MCF 10A (cell line): Measurements from ENCODE around the gene RAPGEF1. TPM values are rescaled to one million over a fixed set of nuclear protein-coding genes. Genes with fewer than 3 reads are reported as not detected.
A peak's percentile ranks its signal among the peaks of the same experiment; 100 is the strongest.

Source experiments
- BruUV-seq: library from RNA; stranded (reverse); fragments of 400-500 nt; replicated peaks from 2 replicates; lab custom pipeline; 2021; lab: Mats Ljungman, UMichigan
- CTCF ChIA-PET: fragments of 300-600 bp; sonication (Branson Sonifier 250); formaldehyde crosslinking; extraction: SDS; loops from one replicate; lab custom pipeline; 2021; ENCODE audit warnings: antibody characterized with exemption, inconsistent platforms; lab: Yijun Ruan, JAX
- POLR2A ChIA-PET: fragments of 300-600, 350-650 bp; sonication (Branson Sonifier 250); formaldehyde crosslinking; extraction: SDS; loops from one replicate; lab custom pipeline; 2020; ENCODE audit warnings: antibody characterized with exemption, inconsistent platforms; lab: Yijun Ruan, JAX
- DNase-seq: peaks from one replicate; pipeline ENCODE4 v3.0.0-alpha.2; 2018; ENCODE audit not compliant: unreplicated experiment
- H3K27ac Mint-ChIP-seq: one replicate; pipeline ENCODE4 v1.8.0; 2022; ENCODE audit warnings: mild to moderate bottlenecking, low read depth, mixed read lengths; ENCODE audit not compliant: unreplicated experiment
- H3K27me3 Mint-ChIP-seq: one replicate; pipeline ENCODE4 v1.8.0; 2022; ENCODE audit warnings: mixed read lengths; ENCODE audit not compliant: insufficient read depth, unreplicated experiment
- H3K36me3 Mint-ChIP-seq: one replicate; pipeline ENCODE4 v1.8.0; 2022; ENCODE audit warnings: mild to moderate bottlenecking, moderate library complexity, mixed read lengths; ENCODE audit not compliant: insufficient read depth, unreplicated experiment
- H3K4me1 Mint-ChIP-seq: one replicate; pipeline ENCODE4 v1.8.0; 2022; ENCODE audit warnings: mixed read lengths; ENCODE audit not compliant: insufficient read depth, unreplicated experiment
- H3K4me3 Mint-ChIP-seq: one replicate; pipeline ENCODE4 v1.8.0; 2022; ENCODE audit warnings: mild to moderate bottlenecking, moderate library complexity, mixed read lengths; ENCODE audit not compliant: unreplicated experiment
- H3K9me3 Mint-ChIP-seq: one replicate; pipeline ENCODE4 v1.8.0; 2022; ENCODE audit warnings: mixed read lengths; ENCODE audit not compliant: unreplicated experiment
- CTCF ChIP-seq: fragments of 200-600 bp; IDR thresholded peaks from one replicate; pipeline ENCODE4 v1.8.0; 2022; ENCODE audit warnings: antibody characterized with exemption, mild to moderate bottlenecking; ENCODE audit not compliant: unreplicated experiment
- intact Hi-C: fragments of 100-400 bp; cut with micrococcal nuclease; formaldehyde crosslinking; loops from 2 replicates; pipeline ENCODE4 v1.14.1; 2022
- total RNA-seq: library from RNA; stranded (reverse); gene quantifications from 2 replicates; pipeline ENCODE4 v1.2.3, GENCODE V29; 2022

The RAPGEF1 gene
- total RNA-seq, 1 experiment from 2014 or later, result 55.4 TPM

- CTCF ChIA-PET, result interaction anchor here (0.5 to 14.3 kb wide), 27 partner anchors 8 to 411 kb away, joined by 3 to 151 read pairs (median 5); no protein-coding TSS in a partner anchor
- intact Hi-C loops, result loop anchor here (1.0 to 10.0 kb wide), 2 partner anchors 150 to 236 kb away; partner anchors contain the start of gene POMT1
- BruUV-seq, result no TSS peak
These were observed 1.0 kb upstream of the RAPGEF1 start for GRCh38 chr9:131740898-131741297.

GRCh38 chr9:131739133-131739958 is 530 bp downstream of the RAPGEF1 start:
- Mint-ChIP-seq H3K27ac (peak overlapping the region; percentile 82), H3K36me3 (peaks cover 4% of the 10 kb centered on the region), H3K4me3 (peak overlapping the region; percentile 85), H3K4me1 (peaks cover 24% of the 10 kb centered on the region), H3K27me3 (no peaks in the 10 kb centered on the region), H3K9me3 (no peaks in the 10 kb centered on the region)
- ChIA-PET CTCF (interaction anchor here (0.6 to 14.3 kb wide), 31 partner anchors 10 to 596 kb away, joined by 3 to 151 read pairs (median 4); no protein-coding TSS in a partner anchor), POLR2A (interaction anchor here (0.6 to 3.0 kb wide), 16 partner anchors 9 to 176 kb away, joined by 3 to 20 read pairs (median 6); no protein-coding TSS in a partner anchor)
- DNase-seq, result peak; percentile 26
- BruUV-seq, result no TSS peak
- no peak for TF ChIP-seq CTCF
- intact Hi-C loops, result loop anchor here (1.0 kb wide), 1 partner anchor 131 kb away; no protein-coding TSS in a partner anchor

More at GRCh38 chr9:131740898-131741297, 1.0 kb upstream of the RAPGEF1 start:
- H3K9me3 Mint-ChIP-seq, result no peaks in the 10 kb centered on the region
- no peaks in the 10 kb centered on the region for H3K36me3 Mint-ChIP-seq
- H3K4me1 Mint-ChIP-seq, result peaks cover 10% of the 10 kb centered on the region
- POLR2A ChIA-PET, result interaction anchor here (2.6 to 3.0 kb wide), 2 partner anchors 63 to 91 kb away, joined by 15 to 19 read pairs; no protein-coding TSS in a partner anchor
- no peak overlapping the region for H3K27ac Mint-ChIP-seq
- no peak for DNase-seq
- H3K4me3 Mint-ChIP-seq, result peak overlapping the region; percentile 62
- no peaks in the 10 kb centered on the region for H3K27me3 Mint-ChIP-seq
- no peak for TF ChIP-seq CTCF

- CTCF ChIA-PET, result interaction anchor here (0.6 to 14.3 kb wide), 21 partner anchors 11 to 595 kb away, joined by 3 to 151 read pairs (median 4); no protein-coding TSS in a partner anchor
- no peaks in the 10 kb centered on the region for H3K27me3 Mint-ChIP-seq
These were observed 1.4 kb downstream of the RAPGEF1 start for GRCh38 chr9:131738293-131739132.

More at GRCh38 chr9:131738293-131739132, 1.4 kb downstream of the RAPGEF1 start:
- intact Hi-C loops, result loop anchor here (1.0 kb wide), 1 partner anchor 130 kb away; no protein-coding TSS in a partner anchor
- Mint-ChIP-seq H3K4me1 (peaks cover 32% of the 10 kb centered on the region), H3K27ac (peak overlapping the region; percentile 82), H3K36me3 (peaks cover 4% of the 10 kb centered on the region), H3K4me3 (peak overlapping the region; percentile 85), H3K9me3 (no peaks in the 10 kb centered on the region)
- TF ChIP-seq CTCF, result no peak
- DNase-seq, result peak; percentile 33
- BruUV-seq, result TSS peak; percentile 53
- POLR2A ChIA-PET, result interaction anchor here (0.5 to 3.0 kb wide), 16 partner anchors 8 to 233 kb away, joined by 3 to 20 read pairs (median 6); no protein-coding TSS in a partner anchor
